NCI-H187 treated with DMSO at 0.1 percent for 48 hours (cell line): ENCODE data around the gene AATK.

Experiments used
- DNase-seq: peaks from one replicate; lab custom pipeline; 2025; lab: John Stamatoyannopoulos, UW

Gene AATK

GRCh38 chr17:81196505-81197408 lies 30.7 kb upstream of the AATK start:
- no peak for DNase-seq

- no peak for DNase-seq
These were observed 30.0 kb upstream of the AATK start for GRCh38 chr17:81195941-81196495.

GRCh38 chr17:81194941-81195901 lies 29.2 kb upstream of the AATK start:
- no peak for DNase-seq

- DNase-seq, result no peak
These were observed 28.3 kb upstream of the AATK start for GRCh38 chr17:81194225-81194760.

- DNase-seq, result no peak
These were observed 27.6 kb upstream of the AATK start for GRCh38 chr17:81193470-81194224.

GRCh38 chr17:81193051-81193410 lies 27.0 kb upstream of the AATK start:
- no peak for DNase-seq

- no peak for DNase-seq
These were observed 26.5 kb upstream of the AATK start for GRCh38 chr17:81192386-81193050.

- DNase-seq, result no peak
These were observed 25.6 kb upstream of the AATK start for GRCh38 chr17:81191646-81192045.

- DNase-seq, result no peak
These were observed 25.1 kb upstream of the AATK start for GRCh38 chr17:81191116-81191515.

GRCh38 chr17:81190591-81190990 lies 24.6 kb upstream of the AATK start:
- DNase-seq, result no peak

GRCh38 chr17:81189670-81190530 lies 23.9 kb upstream of the AATK start:
- DNase-seq, result no peak

- DNase-seq, result no peak
These were observed 23.0 kb upstream of the AATK start for GRCh38 chr17:81189016-81189415.

GRCh38 chr17:81188491-81188840 lies 22.4 kb upstream of the AATK start:
- DNase-seq, result no peak

- no peak for DNase-seq
These were observed 21.8 kb upstream of the AATK start for GRCh38 chr17:81187586-81188490.

- no peak for DNase-seq
These were observed 21.1 kb upstream of the AATK start for GRCh38 chr17:81187120-81187519.

- DNase-seq, result no peak
These were observed 20.2 kb upstream of the AATK start for GRCh38 chr17:81186203-81186602.

GRCh38 chr17:81184555-81184954 lies 18.5 kb upstream of the AATK start:
- DNase-seq, result no peak

GRCh38 chr17:81183807-81184206 lies 17.8 kb upstream of the AATK start:
- no peak for DNase-seq

GRCh38 chr17:81183316-81183715 lies 17.3 kb upstream of the AATK start:
- no peak for DNase-seq
